H1 (cell line): ENCODE measurements around the gene DCXR.
A peak's percentile ranks its signal among the peaks of the same experiment; 100 is the strongest.

Experiments used
- BCL11A ChIP-seq, 2 experiments: IDR thresholded peaks; one replicate each; pipeline ENCODE4 v1.6.1; 2011; ENCODE audit warnings: low read depth in 2 of 2, low read length in 2 of 2, mild to moderate bottlenecking in 2 of 2
- CBX8 ChIP-seq: fragments of 300-800, 300-1000 bp; sonication (generic); IDR thresholded peaks from 2 replicates; pipeline ENCODE4 v1.7.1; 2016; ENCODE audit warnings: low read depth, low read length, borderline replicate concordance
- CEBPB ChIP-seq: IDR thresholded peaks from 2 replicates; pipeline ENCODE4 v1.6.1; 2012; ENCODE audit warnings: low read depth, low read length
- GTF2F1 ChIP-seq: IDR thresholded peaks from 2 replicates; pipeline ENCODE4 v1.6.1; 2012; ENCODE audit warnings: low read depth, low read length, improper control_type of control experiment, borderline replicate concordance
- POLR2A ChIP-seq, 2 experiments: IDR thresholded peaks; 1 replicate in 1 of 2; 2 replicates in 1 of 2; pipeline ENCODE4 v1.6.1; 2011; ENCODE audit warnings: low read depth in 2 of 2, low read length in 2 of 2, mild to moderate bottlenecking in 2 of 2; ENCODE audit errors: control extremely low read depth in 1 of 2
- POLR2AphosphoS5 ChIP-seq: IDR thresholded peaks from 2 replicates; pipeline ENCODE4 v1.6.1; 2011; ENCODE audit warnings: low read depth, low read length
- SIN3A ChIP-seq, 2 experiments: IDR thresholded peaks in 1 of 2; conservative IDR thresholded peaks in 1 of 2; 2 replicates each; pipeline ENCODE4 v1.6.1; 2011 to 2012; ENCODE audit warnings: low read length in 2 of 2, improper control_type of control experiment in 1 of 2, low read depth in 1 of 2, mild to moderate bottlenecking in 1 of 2
- SP2 ChIP-seq: IDR thresholded peaks from 2 replicates; pipeline ENCODE4 v1.6.1; 2012; ENCODE audit warnings: mild to moderate bottlenecking, low read length, inconsistent platforms
- SRF ChIP-seq: IDR thresholded peaks from 2 replicates; pipeline ENCODE4 v1.6.1; 2011; ENCODE audit warnings: mild to moderate bottlenecking, low read depth, low read length, moderate library complexity
- TF ChIP-seq, protein P1 (sequence below), 3 experiments: IDR thresholded peaks; 1 replicate in 2 of 3; 2 replicates in 1 of 3; pipeline versions ENCODE4 v1.5.1 to v1.6.1; 2011; ENCODE audit warnings: low read length in 3 of 3, mild to moderate bottlenecking in 3 of 3, inconsistent platforms in 2 of 3, low read depth in 1 of 3, moderate library complexity in 1 of 3; ENCODE audit not compliant: insufficient read depth in 1 of 3; ENCODE audit errors: control extremely low read depth in 1 of 3

DNA sequence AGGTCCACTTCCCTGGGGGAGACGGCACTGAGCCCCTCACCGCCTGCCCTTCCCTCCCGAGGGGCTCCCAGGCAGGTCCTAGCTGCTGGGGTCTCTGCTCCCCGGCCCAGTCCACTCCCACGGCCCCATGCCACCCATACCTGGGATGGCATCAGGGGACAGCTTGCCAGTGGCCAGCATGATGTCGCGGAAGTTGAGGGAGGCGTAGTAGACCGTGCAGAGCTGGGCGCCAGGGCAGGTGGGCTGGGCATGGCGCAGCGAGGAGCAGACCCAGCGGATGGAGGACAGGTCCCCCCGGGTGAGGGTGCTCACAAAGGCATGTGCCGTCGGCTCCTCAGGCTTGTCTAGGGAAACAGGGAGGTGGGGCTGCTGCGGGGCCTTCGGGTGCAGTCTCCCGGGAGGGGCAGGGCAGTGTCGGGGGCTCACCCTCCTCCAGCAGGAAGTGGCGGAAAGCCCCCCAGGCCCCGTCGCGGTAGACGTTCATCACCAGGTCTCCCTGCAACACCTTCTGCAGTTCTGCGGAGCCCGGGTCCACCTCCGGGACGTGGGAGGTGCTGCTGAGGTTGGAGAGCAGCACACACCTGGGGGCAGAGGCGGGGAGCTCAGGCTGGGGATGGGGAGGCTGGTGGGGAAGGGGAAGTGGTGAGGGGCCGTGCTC lies 47.0 kb upstream of the DCXR start:
- TF ChIP-seq SRF (no peak), POLR2A (IDR thresholded peaks at IDR 0.05; ENCODE audit: control extremely low read depth in 1 of 2, low read depth in 2 of 2, low read length in 2 of 2) (no peak; a peak in 1 of 3 replicates), CBX8 (no peak), POLR2AphosphoS5 (0 out of 2 replicates have a peak, but pooled peaks have one; percentile 2), SIN3A (conservative IDR thresholded peaks at IDR 0.05 in 1 of 2, IDR thresholded peaks at IDR 0.05 in 1 of 2; ENCODE audit: low read depth in 1 of 2, low read length in 2 of 2) (no peak), GTF2F1 (no peak), BCL11A (IDR thresholded peaks at IDR 0.05; ENCODE audit: low read depth in 2 of 2, low read length in 2 of 2) (no peak), SP2 (no peak), CEBPB (no peak)
- TF ChIP-seq, protein P1, sequence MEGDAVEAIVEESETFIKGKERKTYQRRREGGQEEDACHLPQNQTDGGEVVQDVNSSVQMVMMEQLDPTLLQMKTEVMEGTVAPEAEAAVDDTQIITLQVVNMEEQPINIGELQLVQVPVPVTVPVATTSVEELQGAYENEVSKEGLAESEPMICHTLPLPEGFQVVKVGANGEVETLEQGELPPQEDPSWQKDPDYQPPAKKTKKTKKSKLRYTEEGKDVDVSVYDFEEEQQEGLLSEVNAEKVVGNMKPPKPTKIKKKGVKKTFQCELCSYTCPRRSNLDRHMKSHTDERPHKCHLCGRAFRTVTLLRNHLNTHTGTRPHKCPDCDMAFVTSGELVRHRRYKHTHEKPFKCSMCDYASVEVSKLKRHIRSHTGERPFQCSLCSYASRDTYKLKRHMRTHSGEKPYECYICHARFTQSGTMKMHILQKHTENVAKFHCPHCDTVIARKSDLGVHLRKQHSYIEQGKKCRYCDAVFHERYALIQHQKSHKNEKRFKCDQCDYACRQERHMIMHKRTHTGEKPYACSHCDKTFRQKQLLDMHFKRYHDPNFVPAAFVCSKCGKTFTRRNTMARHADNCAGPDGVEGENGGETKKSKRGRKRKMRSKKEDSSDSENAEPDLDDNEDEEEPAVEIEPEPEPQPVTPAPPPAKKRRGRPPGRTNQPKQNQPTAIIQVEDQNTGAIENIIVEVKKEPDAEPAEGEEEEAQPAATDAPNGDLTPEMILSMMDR (IDR thresholded peaks at IDR 0.05; ENCODE audit: control extremely low read depth in 1 of 3, insufficient read depth in 1 of 3, low read depth in 1 of 3, low read length in 3 of 3): no peak
